GM19025 (cell line): ENCODE results near the gene PRLH.

Experiments
- ATAC-seq: cut with Tn5 transposase; IDR thresholded peaks from one replicate; pipeline ENCODE4 v1.9.1; 2021; ENCODE audit warnings: mild to moderate bottlenecking, low read depth, moderate library complexity; ENCODE audit not compliant: unreplicated experiment

The PRLH gene

GRCh38 chr2:237563816-237564215 lies 2.6 kb upstream of the PRLH start:
- ATAC-seq: no peak

DNA sequence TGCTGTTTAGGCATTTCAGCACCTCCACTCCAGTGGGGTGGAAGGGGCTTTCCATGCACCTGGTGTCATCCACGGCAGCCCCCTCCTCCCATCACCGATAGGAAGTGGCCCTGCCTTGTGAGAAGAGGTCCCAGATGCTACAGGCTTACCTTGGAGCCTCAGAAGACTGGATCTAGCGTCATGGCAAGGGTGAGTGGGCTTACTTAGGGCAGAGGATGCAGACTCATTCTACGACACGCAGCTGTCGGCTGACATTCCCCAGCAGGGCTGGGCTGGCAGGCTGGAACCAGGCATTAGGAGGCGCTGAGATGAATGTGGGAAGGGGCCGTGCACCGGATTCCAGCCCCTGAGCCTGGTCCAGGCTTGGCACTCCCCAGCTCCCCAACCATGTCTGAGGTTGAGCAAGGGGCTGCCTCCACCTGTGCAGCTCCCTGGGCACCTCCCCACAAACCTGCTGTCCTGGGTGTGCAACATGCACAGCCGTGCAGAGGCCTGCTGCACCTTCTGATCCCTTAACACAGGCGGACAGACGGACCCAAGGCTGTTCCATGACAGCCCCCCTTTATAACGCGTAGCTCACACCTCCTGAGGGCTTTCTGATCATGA lies 1.7 kb upstream of the PRLH start:
- ATAC-seq: no peak

- no peak for ATAC-seq
These were observed 400 bp upstream of the PRLH start for GRCh38 chr2:237565974-237566373.

GRCh38 chr2:237567276-237568029 lies 1.1 kb downstream of the PRLH start:
- ATAC-seq: no peak

DNA sequence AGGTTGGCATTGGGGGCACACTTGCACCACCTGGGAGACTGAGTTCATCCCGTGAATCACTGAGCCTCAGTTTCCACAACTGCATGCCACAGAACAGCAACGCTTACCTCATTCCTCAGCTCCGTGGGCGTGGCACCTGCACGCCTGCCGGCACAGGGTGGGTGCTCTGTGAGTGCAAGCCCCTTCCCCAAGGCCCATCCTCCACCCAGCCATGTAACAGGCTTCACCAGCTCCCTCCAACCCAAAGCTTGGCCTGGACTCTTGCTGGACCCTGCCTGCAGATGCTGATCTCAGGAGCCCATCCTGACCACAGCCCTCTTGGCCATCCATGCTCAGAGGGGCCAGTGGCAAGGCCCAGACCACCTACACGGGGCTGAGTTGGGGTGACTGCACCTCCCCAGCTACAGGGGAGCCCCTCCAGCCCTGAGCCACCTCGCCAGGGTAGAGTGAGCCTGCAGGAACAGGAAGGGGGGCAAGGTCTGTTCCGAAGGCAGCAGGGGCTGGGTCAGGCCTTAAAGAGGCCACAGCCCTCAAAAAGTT lies 1.8 kb downstream of the PRLH start:
- ATAC-seq: no peak

DNA sequence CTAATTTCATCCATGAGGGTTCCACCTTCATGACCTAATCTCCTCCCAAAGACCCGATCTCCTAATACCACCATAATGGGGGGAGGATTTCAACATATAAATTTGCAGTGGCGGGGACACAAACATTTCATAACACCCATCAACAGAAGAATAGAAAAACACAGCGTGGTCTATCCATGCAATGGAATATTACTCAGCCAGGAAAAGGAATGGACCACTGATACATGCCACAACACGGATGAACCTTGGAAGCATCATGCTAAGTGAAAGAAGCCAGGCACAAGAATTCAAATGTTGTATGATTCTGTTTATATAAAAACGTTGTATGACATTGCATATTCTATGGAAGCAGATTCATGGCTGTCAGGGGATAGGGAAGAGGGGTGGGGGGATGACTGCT lies 2.7 kb downstream of the PRLH start:
- ATAC-seq: no peak

DNA sequence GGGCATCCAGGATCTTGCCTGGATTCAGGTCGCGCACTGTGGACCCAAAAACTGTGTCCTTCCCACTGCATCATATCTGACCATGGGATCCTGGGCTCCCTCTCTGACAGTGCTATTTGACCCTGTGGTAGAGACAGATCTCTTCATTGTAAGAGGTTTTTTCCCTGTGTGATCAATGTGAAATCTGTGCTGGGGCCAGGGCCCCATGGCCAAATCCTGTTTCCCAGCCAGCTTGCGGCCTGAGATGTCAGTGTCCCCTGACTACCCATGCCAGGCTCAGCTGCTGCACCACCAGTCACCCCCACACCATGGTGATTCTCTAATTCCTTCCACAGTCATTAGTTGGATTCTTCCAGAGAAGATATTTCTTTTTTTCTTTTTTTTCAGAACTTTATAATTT lies 3.5 kb downstream of the PRLH start:
- ATAC-seq: no peak

GRCh38 chr2:237570776-237571335 lies 4.5 kb downstream of the PRLH start:
- no peak for ATAC-seq

DNA sequence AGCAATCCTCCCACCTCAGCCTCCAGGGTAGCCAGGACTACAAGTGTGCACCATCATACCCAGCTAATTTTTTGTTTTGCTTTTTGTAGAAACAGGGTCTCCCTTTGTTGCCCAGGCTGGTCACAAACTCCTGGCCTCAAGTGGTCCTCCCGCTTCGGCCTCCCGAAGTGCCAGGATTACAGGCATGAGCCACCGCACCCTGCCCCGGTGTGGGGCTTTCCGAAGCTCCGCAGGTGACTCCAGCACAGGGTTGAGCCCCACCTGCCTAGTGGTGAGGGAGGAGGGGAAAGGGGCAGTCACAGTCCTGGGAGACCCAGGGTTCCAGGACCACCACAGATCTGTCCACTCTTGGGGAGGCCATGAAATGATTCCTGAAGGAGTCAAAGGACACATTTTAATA lies 5.2 kb downstream of the PRLH start:
- ATAC-seq: no peak

DNA sequence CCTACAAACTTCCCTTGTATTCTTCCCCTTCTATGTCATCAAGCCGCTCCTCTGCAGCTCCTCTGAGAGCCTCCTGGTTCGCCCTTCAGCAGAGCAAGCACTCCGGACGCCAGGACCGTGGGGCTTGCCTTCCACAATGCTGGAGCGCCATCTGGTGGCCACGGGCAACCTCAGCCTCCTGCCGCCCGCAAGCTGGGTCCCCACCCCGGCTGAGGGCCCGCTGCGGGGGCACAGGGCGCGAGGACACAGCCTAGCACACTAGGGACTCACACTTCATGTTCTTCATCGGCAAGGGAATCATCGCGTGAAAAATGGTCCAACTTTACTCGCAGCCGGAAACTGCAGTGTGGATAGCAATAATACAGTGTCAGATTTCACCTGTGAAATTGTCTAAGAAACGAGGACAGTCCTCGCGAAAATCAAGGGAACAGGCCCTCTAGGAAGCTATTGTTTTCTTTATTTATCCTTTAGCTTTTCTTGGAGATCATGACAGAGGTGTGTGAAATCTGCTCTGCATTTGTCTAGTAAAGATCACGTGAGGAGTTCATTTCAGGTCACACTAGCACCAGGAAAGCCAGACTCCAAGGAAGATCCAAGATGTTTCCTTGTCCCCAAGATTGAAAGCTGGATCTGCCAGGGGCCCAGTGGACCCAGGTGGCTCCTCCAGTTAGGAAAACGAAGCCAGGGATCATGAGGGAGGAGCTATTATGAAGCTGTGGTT lies 5.8 kb downstream of the PRLH start:
- ATAC-seq: peak; percentile 72

- no peak for ATAC-seq
These were observed 6.3 kb downstream of the PRLH start for GRCh38 chr2:237572742-237573101.

- ATAC-seq: no peak
These were observed 7.5 kb downstream of the PRLH start for GRCh38 chr2:237573721-237574415.

DNA sequence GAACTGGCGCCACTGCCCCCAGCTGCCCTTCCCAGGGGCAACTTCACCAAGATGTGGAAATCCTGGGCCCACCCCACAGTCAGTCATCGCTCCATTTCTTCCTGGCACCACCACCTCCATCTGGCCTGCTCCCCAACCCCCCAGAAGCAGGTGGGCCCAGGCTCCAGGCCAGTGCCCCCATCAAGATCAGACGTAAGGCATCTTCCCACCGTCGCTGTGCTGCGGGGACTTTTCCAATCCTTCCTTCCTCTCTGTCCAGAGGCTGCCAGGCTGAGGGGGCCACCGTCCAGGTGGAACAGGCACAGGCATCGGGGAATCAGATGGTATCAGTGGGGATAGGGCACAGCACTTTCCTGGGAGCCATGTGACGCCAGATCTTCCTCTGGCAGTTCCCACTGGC lies 8.1 kb downstream of the PRLH start:
- no peak for ATAC-seq

GRCh38 chr2:237574894-237575868 lies 8.8 kb downstream of the PRLH start:
- no peak for ATAC-seq

DNA sequence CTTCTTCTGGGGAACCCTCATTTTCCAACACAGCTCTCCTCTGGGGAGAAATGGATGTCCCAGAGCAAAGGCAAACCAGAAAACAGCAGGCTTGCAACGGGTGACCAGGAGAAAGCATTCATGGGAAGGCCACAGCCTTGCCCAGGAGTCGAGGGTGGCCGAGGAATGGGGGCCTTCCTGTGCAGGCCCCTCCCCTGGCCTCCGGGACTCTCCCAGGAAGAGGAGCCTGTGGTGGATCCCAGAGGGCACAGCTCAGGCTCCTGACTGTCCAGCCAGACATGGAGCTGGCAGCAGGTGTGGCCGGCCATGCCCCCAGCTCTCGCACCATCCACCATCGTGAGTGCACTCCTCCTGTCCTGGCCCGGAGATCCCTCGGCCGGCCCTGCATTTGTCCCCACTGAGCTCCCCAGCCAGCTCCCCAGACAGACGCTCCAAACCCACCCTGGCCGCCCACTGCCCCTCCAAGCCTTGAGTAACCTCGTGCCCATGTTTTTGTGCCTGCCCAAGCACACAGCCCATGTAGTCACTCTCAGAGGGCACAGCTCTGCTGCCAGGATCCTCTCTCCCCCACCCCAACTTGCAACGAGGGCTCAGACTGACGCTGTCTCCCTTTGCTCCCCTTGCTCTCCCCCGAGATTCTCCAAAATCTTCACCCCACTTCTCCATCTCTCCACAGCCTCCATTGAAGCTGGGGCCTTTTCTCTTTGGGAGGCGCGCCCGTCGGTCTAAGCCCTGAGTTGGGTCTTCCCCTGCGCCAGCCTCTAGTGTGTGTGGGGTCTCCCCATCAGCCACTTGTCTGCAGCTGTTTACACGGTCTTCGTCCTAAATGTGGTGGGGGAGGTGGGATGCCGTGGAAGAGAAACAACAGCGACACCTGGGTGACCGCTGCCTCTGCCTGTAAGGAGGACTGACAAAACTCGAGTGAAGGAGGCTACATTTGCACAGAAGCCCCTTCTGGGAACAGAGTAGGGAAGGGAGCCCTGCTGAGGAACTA lies 9.8 kb downstream of the PRLH start:
- ATAC-seq: no peak

DNA sequence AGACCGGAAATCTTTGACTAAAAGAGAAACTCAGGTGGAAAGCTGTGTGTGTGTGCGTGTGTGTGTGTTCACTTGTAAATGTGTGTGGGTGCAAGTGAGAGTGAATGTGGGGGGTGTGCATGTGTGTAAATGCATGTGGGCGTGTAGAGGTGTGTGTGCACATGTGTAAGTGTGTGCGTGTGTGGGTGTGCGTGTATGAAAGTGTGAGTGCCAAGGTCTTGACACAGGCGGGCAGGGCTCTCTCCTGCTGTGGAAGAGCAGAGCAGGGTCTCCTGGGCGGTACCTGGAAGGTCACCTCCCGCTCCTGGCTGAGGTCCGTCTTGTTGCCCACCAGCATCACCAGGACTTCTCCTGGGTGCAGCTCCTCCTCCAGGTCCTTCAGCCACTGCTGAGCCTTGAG lies 10.6 kb downstream of the PRLH start:
- no peak for ATAC-seq

GRCh38 chr2:237577458-237577857 lies 11.1 kb downstream of the PRLH start:
- ATAC-seq: no peak
